Right lobe of liver (tissue), 6 donors: ENCODE results near the gene DCANP1. TPM values are rescaled to one million over a fixed set of nuclear protein-coding genes. Genes with fewer than 3 reads are reported as not detected.

Experiments
- ATAC-seq, 4 donors: fragments of 200-7000 bp; cut with Tn5 transposase; one replicate each; pipeline ENCODE4 v1.9.1; 2020; ENCODE audit warnings: mild to moderate bottlenecking in 4 of 4, moderate library complexity in 4 of 4
- DNase-seq, 3 donors: peaks; one replicate each; pipeline ENCODE4 v3.0.0-alpha.2; 2020
- H3K27ac ChIP-seq, 3 donors: fragments of 200-600 bp; one replicate each; pipeline ENCODE4 v1.8.0; 2022
- H3K27me3 ChIP-seq, 2 donors: fragments of 200-600 bp; one replicate each; pipeline ENCODE4 v1.8.0; 2022
- H3K36me3 ChIP-seq, 4 donors: fragments of 200-600 bp; sonication (generic) in 1 of 4; one replicate each; pipeline versions ENCODE4 v1.5.1 to v1.8.0; 2017 to 2022; ENCODE audit warnings: control low read depth in 1 of 4
- H3K4me1 ChIP-seq, 4 donors: fragments of 200-600 bp; sonication (generic) in 1 of 4; one replicate each; pipeline versions ENCODE4 v1.5.1 to v1.8.0; 2017 to 2022; ENCODE audit warnings: control low read depth in 1 of 4
- H3K4me3 ChIP-seq, 3 donors: fragments of 200-600 bp; one replicate each; pipeline ENCODE4 v1.8.0; 2022
- H3K9me3 ChIP-seq, 4 donors: fragments of 200-600 bp; sonication (generic) in 1 of 4; one replicate each; pipeline versions ENCODE4 v1.5.1 to v1.8.0; 2017 to 2022; ENCODE audit warnings: control low read depth in 1 of 4
- POLR2A ChIP-seq: fragments of 450-650 bp; IDR thresholded peaks from one replicate; pipeline ENCODE4 v1.6.1; 2017; ENCODE audit warnings: antibody characterized with exemption, mild to moderate bottlenecking
- WGBS: methylation state at CpG from one replicate; pipeline ENCODE4 v1.1.6; 2018; ENCODE audit warnings: low coverage, low lambda C conversion rate; ENCODE audit not compliant: insufficient coverage; ENCODE audit errors: missing lambda C conversion rate; 5-methylcytosine and 5-hydroxymethylcytosine counted together
- intact Hi-C, 2 donors: fragments of 100-400 bp; cut with DNase I; formaldehyde crosslinking; loops; one replicate each; pipeline versions ENCODE4 v1.11.2 to v1.14.1; 2022
- total RNA-seq, 6 experiments: library from RNA; depleted of rRNA in 2 of 6; stranded (reverse); fragments of >200 nt in 2 of 6; fragmentation: NEBNext Ultra II Directional in 3 of 6; extraction: Animal tissue kit (Norgen Biotek cat#: 25700) in 3 of 6; gene quantifications; one replicate each; pipeline versions ENCODE4 v1.1.0 to v1.2.4, GENCODE V29; 2016 to 2023
- TF ChIP-seq, protein P1 (sequence below), 4 donors: fragments of 200-600 bp in 3 of 4; fragments of 450-650 bp in 1 of 4; IDR thresholded peaks; one replicate each; pipeline versions ENCODE4 v1.5.1 to v1.8.0; 2016 to 2022; ENCODE audit warnings: antibody characterized with exemption in 4 of 4, mild to moderate bottlenecking in 2 of 4
- donor health status: DM: no; HTN: yes; CAD: no.
- donor health status: DM: no; HTN: no; CAD: no.
- donor health status: DM: no; HTN: no; CAD: no.
- donor health status: DM: no; HTN: yes; CAD: no.
- donor health status: DM: no; HTN: yes; CAD: no.

DCANP1 gene
- total RNA-seq, 6 experiments from 2014 or later, result not detected

DNA sequence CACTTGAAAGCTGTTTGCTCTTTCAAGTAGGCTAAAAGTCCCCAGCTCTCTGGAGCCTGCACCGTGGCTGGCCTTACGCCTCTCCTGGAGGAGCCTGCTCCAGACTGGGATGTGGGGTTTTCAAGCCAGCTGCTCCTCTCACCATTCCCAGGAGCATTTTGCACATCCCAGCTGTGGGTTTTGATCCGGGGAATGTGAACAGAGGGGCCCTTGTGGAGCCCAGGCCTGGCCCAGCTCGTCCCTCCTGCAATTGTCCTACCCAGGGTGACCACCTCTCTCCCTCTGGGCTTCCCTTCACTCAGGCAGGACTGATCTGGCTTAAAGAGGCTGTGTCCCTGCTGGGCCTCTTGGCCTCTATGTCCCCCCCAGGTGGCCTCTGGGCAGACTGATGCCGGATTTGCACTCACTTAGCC lies 37.5 kb upstream of the DCANP1 start:
- H3K27ac ChIP-seq, result no peak overlapping the region
- no peaks in the 10 kb centered on the region for H3K9me3 ChIP-seq
- H3K36me3 ChIP-seq, result no peaks in the 10 kb centered on the region
- H3K4me1 ChIP-seq, result peaks cover 0 to 9% (median 0%) of the 10 kb centered on the region in 4 donors
- 64% methylated on average over 3 of the region's 5 CpGs for WGBS
- ATAC-seq (no peak), DNase-seq (no peak)
- intact Hi-C loops, result no loop called here
- no peak overlapping the region for H3K4me3 ChIP-seq
- TF ChIP-seq POLR2A, result no peak
- TF ChIP-seq, protein P1, sequence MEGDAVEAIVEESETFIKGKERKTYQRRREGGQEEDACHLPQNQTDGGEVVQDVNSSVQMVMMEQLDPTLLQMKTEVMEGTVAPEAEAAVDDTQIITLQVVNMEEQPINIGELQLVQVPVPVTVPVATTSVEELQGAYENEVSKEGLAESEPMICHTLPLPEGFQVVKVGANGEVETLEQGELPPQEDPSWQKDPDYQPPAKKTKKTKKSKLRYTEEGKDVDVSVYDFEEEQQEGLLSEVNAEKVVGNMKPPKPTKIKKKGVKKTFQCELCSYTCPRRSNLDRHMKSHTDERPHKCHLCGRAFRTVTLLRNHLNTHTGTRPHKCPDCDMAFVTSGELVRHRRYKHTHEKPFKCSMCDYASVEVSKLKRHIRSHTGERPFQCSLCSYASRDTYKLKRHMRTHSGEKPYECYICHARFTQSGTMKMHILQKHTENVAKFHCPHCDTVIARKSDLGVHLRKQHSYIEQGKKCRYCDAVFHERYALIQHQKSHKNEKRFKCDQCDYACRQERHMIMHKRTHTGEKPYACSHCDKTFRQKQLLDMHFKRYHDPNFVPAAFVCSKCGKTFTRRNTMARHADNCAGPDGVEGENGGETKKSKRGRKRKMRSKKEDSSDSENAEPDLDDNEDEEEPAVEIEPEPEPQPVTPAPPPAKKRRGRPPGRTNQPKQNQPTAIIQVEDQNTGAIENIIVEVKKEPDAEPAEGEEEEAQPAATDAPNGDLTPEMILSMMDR (IDR thresholded peaks at IDR 0.05), result no peak
- H3K27me3 ChIP-seq, result peaks cover 0 to 11% of the 10 kb centered on the region in 2 donors

DNA sequence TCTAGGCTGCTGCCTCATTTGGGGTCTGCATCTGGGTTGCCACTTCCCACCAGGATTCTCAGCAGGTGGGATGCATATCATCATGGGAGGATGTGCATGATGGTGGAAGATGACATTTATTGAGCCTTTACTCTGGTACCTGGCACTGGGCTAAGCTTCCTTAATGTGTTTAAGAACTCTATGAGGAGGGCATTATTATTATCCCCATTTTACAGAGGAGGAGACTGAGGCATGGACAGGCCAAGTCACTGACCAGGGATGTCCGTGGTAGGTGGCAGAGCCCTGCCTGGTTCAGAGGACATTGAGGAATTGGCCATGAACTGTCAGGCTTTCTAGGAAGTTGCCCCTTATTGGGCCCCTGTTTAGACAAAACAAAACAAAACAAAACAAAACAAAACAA lies 36.1 kb upstream of the DCANP1 start:
- no peak overlapping the region for H3K27ac ChIP-seq
- intact Hi-C loops, result no loop called here
- no peaks in the 10 kb centered on the region for H3K9me3 ChIP-seq
- WGBS, result 88% methylated on average over 1 of the region's 1 CpG
- TF ChIP-seq, protein P1 (IDR thresholded peaks at IDR 0.05), result no peak
- TF ChIP-seq POLR2A, result no peak
- no peak overlapping the region for H3K4me3 ChIP-seq
- no peak for ATAC-seq
- H3K27me3 ChIP-seq, result no peaks in the 10 kb centered on the region
- H3K36me3 ChIP-seq, result no peaks in the 10 kb centered on the region
- no peak for DNase-seq
- no peaks in the 10 kb centered on the region for H3K4me1 ChIP-seq

DNA sequence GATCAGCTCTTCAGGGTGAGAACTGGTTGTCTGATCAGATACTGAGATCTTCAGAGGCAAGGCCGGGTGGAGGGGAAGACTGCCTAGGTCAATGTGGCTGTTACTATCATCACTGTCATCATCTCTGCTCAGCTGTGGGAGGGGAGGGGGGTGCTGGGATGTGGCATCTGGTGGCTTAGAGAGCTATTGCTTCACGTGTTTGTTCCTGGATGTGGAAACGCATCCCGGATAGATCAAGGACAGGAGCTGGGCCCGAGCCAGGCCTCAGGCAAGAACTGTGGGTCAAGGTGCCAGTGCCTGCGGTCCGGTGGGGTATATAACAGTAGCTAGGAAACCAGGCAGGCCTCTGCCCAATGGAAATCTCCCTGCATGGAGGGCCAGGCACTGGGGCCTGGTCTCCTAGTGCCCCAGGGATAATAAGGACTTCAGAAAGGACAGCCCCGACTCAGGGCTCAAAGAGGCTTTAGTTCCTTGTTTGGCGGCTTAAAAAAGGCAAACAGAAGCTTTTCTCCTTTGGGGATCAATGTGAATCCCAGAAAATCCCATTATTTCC lies 35.3 kb upstream of the DCANP1 start:
- H3K36me3 ChIP-seq, result no peaks in the 10 kb centered on the region
- DNase-seq (peak; percentile 56 to 84 (median 68)), ATAC-seq (peak; percentile 48 to 92 (median 82))
- no peaks in the 10 kb centered on the region for H3K9me3 ChIP-seq
- intact Hi-C loops, result no loop called here
- no peaks in the 10 kb centered on the region for H3K27me3 ChIP-seq
- 20% methylated on average over 2 of the region's 9 CpGs for WGBS
- H3K27ac ChIP-seq, result no peak overlapping the region
- H3K4me3 ChIP-seq, result no peak overlapping the region
- TF ChIP-seq POLR2A, result no peak
- TF ChIP-seq, protein P1 (IDR thresholded peaks at IDR 0.05), result no peak
- H3K4me1 ChIP-seq, result no peaks in the 10 kb centered on the region

DNA sequence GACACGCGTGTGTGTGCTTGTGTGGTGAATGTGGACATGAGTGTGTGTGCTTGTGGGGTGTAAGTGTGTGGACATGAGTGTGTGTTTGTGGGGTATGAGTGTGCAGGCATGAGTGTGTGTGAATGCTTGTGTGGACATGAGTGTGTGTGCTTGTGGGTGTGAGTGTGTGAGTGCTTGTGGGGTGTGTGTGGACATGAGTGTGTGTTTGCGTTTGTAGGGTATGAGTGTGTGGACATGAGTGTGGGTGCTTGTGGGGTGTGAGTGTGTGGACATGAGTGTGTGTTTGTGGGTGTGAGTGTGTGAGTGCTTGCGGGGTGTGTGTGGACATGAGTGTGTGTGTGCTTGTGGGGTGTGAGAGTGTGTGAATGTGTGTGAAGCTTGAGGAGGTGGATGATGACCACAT lies 34.8 kb upstream of the DCANP1 start:
- 84% methylated on average over 4 of the region's 4 CpGs for WGBS
- no peak for TF ChIP-seq POLR2A
- TF ChIP-seq, protein P1 (IDR thresholded peaks at IDR 0.05), result no peak
- Histone ChIP-seq H3K27ac (no peak overlapping the region), H3K4me3 (no peak overlapping the region), H3K36me3 (no peaks in the 10 kb centered on the region), H3K4me1 (no peaks in the 10 kb centered on the region), H3K27me3 (no peaks in the 10 kb centered on the region), H3K9me3 (no peaks in the 10 kb centered on the region)
- intact Hi-C loops, result no loop called here
- ATAC-seq (no peak), DNase-seq (no peak)

DNA sequence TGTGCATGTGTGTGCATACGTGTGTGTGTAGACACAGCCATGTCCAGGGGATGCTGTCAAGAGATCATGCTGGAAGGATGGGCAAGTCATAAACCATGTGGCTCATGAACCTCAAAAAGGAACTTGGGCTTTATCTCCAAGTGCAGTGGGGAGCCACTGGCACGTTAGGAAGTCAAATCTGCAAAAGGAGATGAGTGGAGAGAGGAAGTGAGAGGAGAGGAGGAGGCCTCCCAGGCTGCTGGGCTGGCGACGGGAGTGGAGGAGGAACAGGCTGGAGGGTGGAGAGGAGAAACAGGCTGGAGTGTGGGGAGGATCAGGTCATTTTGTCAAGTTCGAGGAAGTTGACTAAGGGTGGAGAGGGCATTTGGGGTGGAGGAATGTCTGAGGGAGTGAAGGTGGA lies 34.2 kb upstream of the DCANP1 start:
- no peak for TF ChIP-seq POLR2A
- TF ChIP-seq, protein P1 (IDR thresholded peaks at IDR 0.05), result no peak
- 46% methylated on average over 5 of the region's 5 CpGs for WGBS
- intact Hi-C loops, result no loop called here
- ATAC-seq (peak in 2 of 4 donors; percentile 15 to 24), DNase-seq (no peak)
- Histone ChIP-seq H3K9me3 (no peaks in the 10 kb centered on the region), H3K4me1 (no peaks in the 10 kb centered on the region), H3K27ac (no peak overlapping the region), H3K4me3 (no peak overlapping the region), H3K36me3 (no peaks in the 10 kb centered on the region), H3K27me3 (no peaks in the 10 kb centered on the region)
